C4-2B (cell line): ENCODE results near the gene ADAMTS1.

Experiments
- H3K27ac ChIP-seq: fragments of 450-650 bp; 2 replicates; pipeline ENCODE4 v1.5.1; 2017
- ZFX ChIP-seq: fragments of 450-650 bp; IDR thresholded peaks from 2 replicates; pipeline ENCODE4 v1.6.1; 2017
- TF ChIP-seq, protein P1 (sequence below): fragments of 450-650 bp; conservative IDR thresholded peaks from 2 replicates; pipeline ENCODE4 v1.5.1; 2017; ENCODE audit warnings: mild to moderate bottlenecking

ADAMTS1 gene

GRCh38 chr21:26836528-26836927 is 8.7 kb downstream of the ADAMTS1 start:
- TF ChIP-seq ZFX = no peak
- TF ChIP-seq, protein P1, sequence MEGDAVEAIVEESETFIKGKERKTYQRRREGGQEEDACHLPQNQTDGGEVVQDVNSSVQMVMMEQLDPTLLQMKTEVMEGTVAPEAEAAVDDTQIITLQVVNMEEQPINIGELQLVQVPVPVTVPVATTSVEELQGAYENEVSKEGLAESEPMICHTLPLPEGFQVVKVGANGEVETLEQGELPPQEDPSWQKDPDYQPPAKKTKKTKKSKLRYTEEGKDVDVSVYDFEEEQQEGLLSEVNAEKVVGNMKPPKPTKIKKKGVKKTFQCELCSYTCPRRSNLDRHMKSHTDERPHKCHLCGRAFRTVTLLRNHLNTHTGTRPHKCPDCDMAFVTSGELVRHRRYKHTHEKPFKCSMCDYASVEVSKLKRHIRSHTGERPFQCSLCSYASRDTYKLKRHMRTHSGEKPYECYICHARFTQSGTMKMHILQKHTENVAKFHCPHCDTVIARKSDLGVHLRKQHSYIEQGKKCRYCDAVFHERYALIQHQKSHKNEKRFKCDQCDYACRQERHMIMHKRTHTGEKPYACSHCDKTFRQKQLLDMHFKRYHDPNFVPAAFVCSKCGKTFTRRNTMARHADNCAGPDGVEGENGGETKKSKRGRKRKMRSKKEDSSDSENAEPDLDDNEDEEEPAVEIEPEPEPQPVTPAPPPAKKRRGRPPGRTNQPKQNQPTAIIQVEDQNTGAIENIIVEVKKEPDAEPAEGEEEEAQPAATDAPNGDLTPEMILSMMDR = no peak
- H3K27ac ChIP-seq = no peak overlapping the region

GRCh38 chr21:26835714-26836265 is 9.4 kb downstream of the ADAMTS1 start:
- no peak overlapping the region for H3K27ac ChIP-seq
- TF ChIP-seq, protein P1 = no peak
- no peak for TF ChIP-seq ZFX

DNA sequence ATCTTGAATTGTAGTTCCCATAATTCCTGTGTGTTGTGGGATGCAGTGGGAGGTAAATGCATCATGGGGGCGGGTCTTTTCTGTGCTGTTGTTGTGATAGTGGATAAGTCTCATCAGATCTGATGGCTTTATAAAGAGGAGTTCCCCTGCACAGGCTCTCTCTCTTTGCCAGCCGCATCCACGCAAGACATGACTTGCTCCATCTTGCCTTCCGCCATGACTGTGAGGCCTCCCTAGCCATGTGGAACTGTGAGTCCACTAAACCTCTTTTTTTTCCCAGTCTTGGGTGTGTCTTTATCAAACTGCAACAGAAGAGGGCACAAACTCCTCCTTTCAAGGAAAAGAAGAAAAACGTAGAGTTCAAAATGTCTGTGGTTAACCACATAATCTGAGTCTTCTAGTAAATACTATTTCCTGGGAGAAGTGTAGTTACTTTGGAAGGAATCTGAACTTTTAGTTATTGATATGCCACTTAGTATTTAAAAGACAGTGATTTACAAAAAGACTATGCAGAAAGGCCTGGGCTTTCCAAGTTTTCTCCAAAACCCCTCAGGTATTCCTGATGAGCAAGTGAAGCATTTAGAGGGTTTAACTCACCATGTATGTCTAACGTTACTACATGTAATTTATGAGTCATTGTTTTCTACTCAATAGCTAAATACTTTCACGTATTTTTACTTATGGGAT is 10.0 kb downstream of the ADAMTS1 start:
- no peak overlapping the region for H3K27ac ChIP-seq
- TF ChIP-seq, protein P1 = no peak
- no peak for TF ChIP-seq ZFX

DNA sequence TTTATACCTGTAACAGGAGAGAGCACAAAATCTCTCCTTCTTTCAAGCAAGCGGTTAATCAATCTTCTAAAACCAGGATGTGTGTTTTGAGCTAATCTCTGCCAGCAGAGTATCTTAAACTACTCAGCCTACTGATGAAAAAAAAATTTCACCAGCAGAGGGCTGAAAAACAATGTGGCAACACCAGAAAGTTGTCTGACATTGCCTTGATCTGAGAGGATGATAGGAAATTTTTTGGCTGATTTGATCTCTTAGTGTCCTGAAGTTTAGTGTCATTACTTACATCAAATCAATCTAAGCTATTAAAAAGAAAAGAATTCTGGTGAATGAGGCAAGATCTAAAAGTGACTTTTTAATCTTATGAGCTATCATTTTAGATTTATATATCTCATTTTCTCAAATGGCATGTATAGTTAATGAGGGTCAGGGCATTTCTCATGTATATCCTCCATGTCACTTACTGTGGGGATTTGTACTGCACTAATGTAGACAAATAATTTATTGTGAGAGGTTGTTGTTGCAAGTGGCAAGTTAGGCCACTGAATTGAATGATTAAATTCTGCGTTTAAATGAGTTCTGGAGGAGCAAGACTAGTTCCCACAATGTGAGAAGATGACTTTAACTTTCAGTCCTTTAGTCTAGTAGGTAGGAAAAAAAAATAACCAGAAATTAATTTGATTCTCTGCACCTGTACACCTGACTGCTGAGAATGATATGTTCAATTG is 10.9 kb downstream of the ADAMTS1 start:
- no peak overlapping the region for H3K27ac ChIP-seq
- TF ChIP-seq ZFX = no peak
- TF ChIP-seq, protein P1 = peak; percentile 45

DNA sequence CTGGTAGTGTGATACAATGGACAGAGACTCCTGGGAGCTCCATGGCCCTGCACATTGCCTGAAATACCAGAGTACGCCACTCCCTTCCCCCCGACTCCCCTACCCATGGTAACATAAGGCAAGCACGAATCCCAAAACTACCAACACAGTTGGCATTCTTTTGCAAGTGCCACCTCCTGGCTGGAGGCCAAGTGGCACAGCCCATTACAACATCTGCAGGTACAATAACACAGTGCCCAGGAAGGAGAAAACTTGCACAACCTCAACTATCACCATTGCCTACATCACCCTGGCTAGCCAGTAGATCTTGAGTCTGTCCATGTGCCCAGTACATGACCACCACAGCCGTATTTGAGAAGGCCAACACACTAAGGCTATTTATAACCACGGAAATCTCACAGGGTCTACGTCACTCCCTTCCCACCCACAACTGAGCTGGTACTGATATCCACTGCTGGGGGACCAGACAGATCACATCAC is 11.7 kb downstream of the ADAMTS1 start:
- TF ChIP-seq, protein P1 = no peak
- TF ChIP-seq ZFX = no peak
- no peak overlapping the region for H3K27ac ChIP-seq

DNA sequence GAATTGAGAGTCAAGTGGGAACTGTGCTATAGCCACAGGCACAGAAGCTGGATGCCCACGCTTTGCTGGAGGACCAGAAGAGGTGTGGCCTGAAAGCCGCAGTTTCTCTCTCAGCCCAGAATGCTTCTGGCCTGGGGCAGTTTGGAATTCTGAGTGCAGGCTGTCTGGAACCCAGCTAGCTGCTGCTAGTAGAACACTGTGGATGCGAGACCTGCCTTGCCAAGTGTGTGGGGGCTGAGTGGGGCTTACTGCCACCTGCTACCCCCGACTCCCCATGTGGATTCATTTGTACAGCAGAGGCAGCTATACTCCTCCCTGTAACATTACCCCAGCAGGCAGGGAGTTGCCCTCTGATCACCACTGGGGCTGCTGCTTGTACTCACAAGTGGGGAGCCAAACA is 12.2 kb downstream of the ADAMTS1 start:
- no peak overlapping the region for H3K27ac ChIP-seq
- no peak for TF ChIP-seq ZFX
- TF ChIP-seq, protein P1 = no peak

DNA sequence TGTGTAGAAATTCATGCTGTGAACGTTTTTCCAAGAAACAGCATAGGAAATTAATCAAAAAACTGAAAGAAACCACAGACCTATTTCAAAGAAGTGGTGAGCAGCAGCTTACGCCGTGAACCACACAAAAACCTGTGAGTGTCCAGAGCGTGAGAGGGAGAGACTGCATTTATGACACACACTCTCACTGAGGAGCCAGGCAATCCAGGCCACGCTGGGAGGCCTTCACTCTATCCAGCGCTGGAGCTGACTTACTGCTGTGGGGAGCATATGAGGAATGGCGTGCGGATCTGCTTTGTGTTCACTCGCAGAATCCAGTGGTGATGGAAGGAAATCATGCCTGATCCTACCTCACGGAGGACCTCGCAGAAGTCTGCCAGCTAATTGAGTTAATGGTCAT is 12.7 kb downstream of the ADAMTS1 start:
- H3K27ac ChIP-seq = no peak overlapping the region
- TF ChIP-seq, protein P1 = no peak
- no peak for TF ChIP-seq ZFX
